WTC11 (cell line): Measurements from ENCODE around the gene STAG2. TPM values are rescaled to one million over a fixed set of nuclear protein-coding genes. Genes with fewer than 3 reads are reported as not detected.

Experiments
- ATAC-seq: fragments of 200-7000 bp; cut with Tn5 transposase; 2 replicates; pipeline ENCODE4 v1.10.0; 2021; ENCODE audit warnings: mild to moderate bottlenecking, moderate library complexity
- CTCF ChIA-PET: fragments of 300-600 bp; sonication (Branson Sonifier 250); formaldehyde crosslinking; loops from one replicate; lab custom pipeline; 2021; ENCODE audit warnings: antibody characterized with exemption; lab: Charles Lee
- POLR2A ChIA-PET: fragments of 350-600 bp; sonication (Branson Sonifier 250); formaldehyde crosslinking; loops from one replicate; lab custom pipeline; 2021; ENCODE audit warnings: antibody characterized with exemption; lab: Charles Lee
- DNase-seq: peaks from one replicate; pipeline ENCODE4 v3.0.0; 2021; ENCODE audit warnings: low spot score
- H3K27ac Mint-ChIP-seq: 2 replicates; pipeline ENCODE4 v1.8.0; 2021; ENCODE audit warnings: mixed read lengths
- H3K27me3 Mint-ChIP-seq: 2 replicates; pipeline ENCODE4 v1.8.0; 2021; ENCODE audit warnings: low read depth, mild to moderate bottlenecking, moderate library complexity, mixed read lengths
- H3K36me3 Mint-ChIP-seq: 2 replicates; pipeline ENCODE4 v1.8.0; 2021; ENCODE audit warnings: mixed read lengths
- H3K4me1 Mint-ChIP-seq: 2 replicates; pipeline ENCODE4 v1.8.0; 2022; ENCODE audit warnings: mixed read lengths
- H3K4me3 Mint-ChIP-seq: 2 replicates; pipeline ENCODE4 v1.8.0; 2021; ENCODE audit warnings: mild to moderate bottlenecking, moderate library complexity, mixed read lengths
- H3K9me3 Mint-ChIP-seq: 2 replicates; pipeline ENCODE4 v1.8.0; 2021; ENCODE audit warnings: mixed read lengths
- AFF4 ChIP-seq: sonication (generic); formaldehyde crosslinking; IDR thresholded peaks from 2 replicates; pipeline ENCODE4 v1.8.1; 2023; ENCODE audit warnings: mild to moderate bottlenecking, missing genetic modification reagents, borderline replicate concordance
- ATF1 ChIP-seq: sonication (generic); formaldehyde crosslinking; IDR thresholded peaks from 2 replicates; pipeline ENCODE4 v1.8.1; 2023; ENCODE audit warnings: mild to moderate bottlenecking, moderate library complexity, missing genetic modification reagents
- MXD4 ChIP-seq: fragments of 250-450 bp; sonication (Bioruptor Pico); IDR thresholded peaks from 2 replicates; pipeline ENCODE4 v1.8.0; 2021; ENCODE audit warnings: mild to moderate bottlenecking, moderate library complexity, borderline replicate concordance
- PRRX2 ChIP-seq: fragments of 250-450 bp; sonication (Bioruptor Pico); IDR thresholded peaks from 2 replicates; pipeline ENCODE4 v1.8.0; 2021; ENCODE audit warnings: mild to moderate bottlenecking
- SMAD3 ChIP-seq: sonication (generic); formaldehyde crosslinking; IDR thresholded peaks from 2 replicates; pipeline ENCODE4 v1.8.0; 2022; ENCODE audit warnings: missing genetic modification reagents, mild to moderate bottlenecking, borderline replicate concordance
- TEAD4 ChIP-seq: sonication (generic); formaldehyde crosslinking; IDR thresholded peaks from 2 replicates; pipeline ENCODE4 v1.8.0; 2022; ENCODE audit warnings: mild to moderate bottlenecking, missing genetic modification reagents
- USF1 ChIP-seq: sonication (generic); formaldehyde crosslinking; IDR thresholded peaks from 2 replicates; pipeline ENCODE4 v1.8.0; 2022; ENCODE audit warnings: mild to moderate bottlenecking, missing genetic modification reagents
- ZNF281 ChIP-seq: sonication (generic); formaldehyde crosslinking; IDR thresholded peaks from 2 replicates; pipeline ENCODE4 v1.8.0; 2023; ENCODE audit warnings: mild to moderate bottlenecking, missing genetic modification reagents
- ZNF317 ChIP-seq: sonication (generic); formaldehyde crosslinking; IDR thresholded peaks from 2 replicates; pipeline ENCODE4 v1.8.1; 2023; ENCODE audit warnings: low read depth, mild to moderate bottlenecking, moderate library complexity, missing genetic modification reagents, borderline replicate concordance
- ZNF396 ChIP-seq: fragments of 250-450 bp; sonication (Bioruptor Pico); IDR thresholded peaks from 2 replicates; pipeline ENCODE4 v1.8.0; 2021; ENCODE audit warnings: mild to moderate bottlenecking, moderate library complexity, borderline replicate concordance
- ZSCAN18 ChIP-seq: fragments of 250-450 bp; sonication (Bioruptor Pico); IDR thresholded peaks from 2 replicates; pipeline ENCODE4 v2.1.2; 2022; ENCODE audit warnings: mild to moderate bottlenecking, moderate library complexity
- total RNA-seq: library from RNA; stranded (reverse); gene quantifications from 3 replicates; pipeline ENCODE4 v1.2.3, GENCODE V29; 2021
- TF ChIP-seq, protein P1 (sequence below): fragments of 200-600 bp; IDR thresholded peaks from 2 replicates; pipeline ENCODE4 v1.8.0; 2022; ENCODE audit warnings: antibody characterized with exemption
- TF ChIP-seq, protein P2 (sequence below): sonication (generic); formaldehyde crosslinking; IDR thresholded peaks from 2 replicates; pipeline ENCODE4 v1.8.1; 2022; ENCODE audit warnings: mild to moderate bottlenecking, missing genetic modification reagents, moderate library complexity, borderline replicate concordance
- TF ChIP-seq, protein P3 (sequence below): sonication (generic); formaldehyde crosslinking; IDR thresholded peaks from 2 replicates; pipeline ENCODE4 v1.8.0; 2022; ENCODE audit warnings: mild to moderate bottlenecking, missing genetic modification reagents

Gene STAG2
- total RNA-seq, 1 experiment from 2014 or later: 70.5 TPM

- TF ChIP-seq, protein P1, sequence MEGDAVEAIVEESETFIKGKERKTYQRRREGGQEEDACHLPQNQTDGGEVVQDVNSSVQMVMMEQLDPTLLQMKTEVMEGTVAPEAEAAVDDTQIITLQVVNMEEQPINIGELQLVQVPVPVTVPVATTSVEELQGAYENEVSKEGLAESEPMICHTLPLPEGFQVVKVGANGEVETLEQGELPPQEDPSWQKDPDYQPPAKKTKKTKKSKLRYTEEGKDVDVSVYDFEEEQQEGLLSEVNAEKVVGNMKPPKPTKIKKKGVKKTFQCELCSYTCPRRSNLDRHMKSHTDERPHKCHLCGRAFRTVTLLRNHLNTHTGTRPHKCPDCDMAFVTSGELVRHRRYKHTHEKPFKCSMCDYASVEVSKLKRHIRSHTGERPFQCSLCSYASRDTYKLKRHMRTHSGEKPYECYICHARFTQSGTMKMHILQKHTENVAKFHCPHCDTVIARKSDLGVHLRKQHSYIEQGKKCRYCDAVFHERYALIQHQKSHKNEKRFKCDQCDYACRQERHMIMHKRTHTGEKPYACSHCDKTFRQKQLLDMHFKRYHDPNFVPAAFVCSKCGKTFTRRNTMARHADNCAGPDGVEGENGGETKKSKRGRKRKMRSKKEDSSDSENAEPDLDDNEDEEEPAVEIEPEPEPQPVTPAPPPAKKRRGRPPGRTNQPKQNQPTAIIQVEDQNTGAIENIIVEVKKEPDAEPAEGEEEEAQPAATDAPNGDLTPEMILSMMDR: no peak
- TF ChIP-seq PRRX2 (CRISPR knock-in tag): no peak
Observed at GRCh38 chrX:123990602-123991001, 29.1 kb downstream of the STAG2 start (continued).

DNA sequence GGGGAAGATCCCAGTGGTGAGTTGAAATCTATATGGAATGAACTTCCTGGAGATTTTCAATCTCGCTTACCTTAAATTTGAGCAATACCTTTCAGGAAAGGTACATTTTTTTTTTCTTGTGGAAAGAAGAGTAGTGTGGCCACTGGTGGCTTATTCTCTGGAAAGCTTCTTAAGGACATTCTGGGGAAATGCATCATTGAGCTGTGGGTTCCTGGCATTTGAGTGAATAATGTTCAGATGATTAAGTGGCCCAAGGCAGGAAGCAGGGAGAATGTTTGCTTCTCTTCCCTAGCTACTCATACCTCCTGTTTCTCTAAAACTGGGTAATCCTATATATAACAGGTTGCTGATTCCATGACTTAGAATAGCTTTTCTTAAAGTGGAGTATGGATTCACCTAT is 31.8 kb downstream of the STAG2 start:
- CTCF ChIA-PET: no interaction called here
- TF ChIP-seq SMAD3 (CRISPR knock-in tag) (no peak), ZNF396 (CRISPR knock-in tag) (no peak), USF1 (CRISPR knock-in tag) (no peak), AFF4 (CRISPR knock-in tag) (no peak), MXD4 (CRISPR knock-in tag) (no peak), ZSCAN18 (no peak)
- TF ChIP-seq, protein P2, sequence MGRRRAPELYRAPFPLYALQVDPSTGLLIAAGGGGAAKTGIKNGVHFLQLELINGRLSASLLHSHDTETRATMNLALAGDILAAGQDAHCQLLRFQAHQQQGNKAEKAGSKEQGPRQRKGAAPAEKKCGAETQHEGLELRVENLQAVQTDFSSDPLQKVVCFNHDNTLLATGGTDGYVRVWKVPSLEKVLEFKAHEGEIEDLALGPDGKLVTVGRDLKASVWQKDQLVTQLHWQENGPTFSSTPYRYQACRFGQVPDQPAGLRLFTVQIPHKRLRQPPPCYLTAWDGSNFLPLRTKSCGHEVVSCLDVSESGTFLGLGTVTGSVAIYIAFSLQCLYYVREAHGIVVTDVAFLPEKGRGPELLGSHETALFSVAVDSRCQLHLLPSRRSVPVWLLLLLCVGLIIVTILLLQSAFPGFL (CRISPR knock-in tag): no peak
- TF ChIP-seq, protein P3, sequence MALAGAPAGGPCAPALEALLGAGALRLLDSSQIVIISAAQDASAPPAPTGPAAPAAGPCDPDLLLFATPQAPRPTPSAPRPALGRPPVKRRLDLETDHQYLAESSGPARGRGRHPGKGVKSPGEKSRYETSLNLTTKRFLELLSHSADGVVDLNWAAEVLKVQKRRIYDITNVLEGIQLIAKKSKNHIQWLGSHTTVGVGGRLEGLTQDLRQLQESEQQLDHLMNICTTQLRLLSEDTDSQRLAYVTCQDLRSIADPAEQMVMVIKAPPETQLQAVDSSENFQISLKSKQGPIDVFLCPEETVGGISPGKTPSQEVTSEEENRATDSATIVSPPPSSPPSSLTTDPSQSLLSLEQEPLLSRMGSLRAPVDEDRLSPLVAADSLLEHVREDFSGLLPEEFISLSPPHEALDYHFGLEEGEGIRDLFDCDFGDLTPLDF (CRISPR knock-in tag): no peak
- peaks cover 50% of the 10 kb centered on the region for H3K4me1 Mint-ChIP-seq
- POLR2A ChIA-PET: no interaction called here
- no peak overlapping the region for H3K27ac Mint-ChIP-seq
- DNase-seq (no peak), ATAC-seq (no peak)
- no peak overlapping the region for H3K4me3 Mint-ChIP-seq
- H3K27me3 Mint-ChIP-seq: no peaks in the 10 kb centered on the region
- H3K36me3 Mint-ChIP-seq: no peaks in the 10 kb centered on the region
- no peaks in the 10 kb centered on the region for H3K9me3 Mint-ChIP-seq

DNA sequence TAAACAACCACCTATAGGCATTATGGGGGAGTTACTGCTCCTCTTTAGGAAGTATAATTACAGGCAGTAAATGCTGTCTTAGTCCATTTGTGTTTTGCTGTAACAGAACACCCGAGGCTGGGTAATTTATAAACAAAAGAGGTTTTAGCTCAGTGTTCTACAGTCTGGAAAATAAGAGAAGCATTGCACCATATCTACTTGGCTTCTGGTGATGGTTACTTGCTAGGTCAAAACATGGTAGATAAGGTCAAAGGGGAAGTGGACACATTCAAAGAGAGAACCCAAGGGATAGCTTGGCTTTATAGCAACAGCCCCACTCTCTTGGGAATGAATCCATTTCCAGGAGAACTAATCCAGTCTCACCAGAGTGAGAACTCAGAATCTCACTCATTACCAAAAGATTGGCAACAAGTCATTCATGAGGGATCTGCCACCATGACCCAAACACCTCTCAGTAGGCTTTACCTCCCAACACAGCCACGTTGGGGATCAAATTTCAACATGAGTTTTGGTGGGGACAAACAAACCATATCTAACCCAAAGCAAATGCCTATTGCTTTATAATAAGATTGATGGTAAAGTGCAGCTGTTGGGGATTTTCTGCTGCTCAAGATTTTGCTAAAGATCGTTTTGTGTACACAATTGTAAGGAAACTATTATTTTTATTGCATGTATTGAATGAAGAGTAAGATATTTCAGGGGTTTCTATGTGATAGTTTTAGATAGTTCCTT is 32.6 kb downstream of the STAG2 start:
- H3K4me3 Mint-ChIP-seq: no peak overlapping the region
- no peaks in the 10 kb centered on the region for H3K36me3 Mint-ChIP-seq
- H3K27ac Mint-ChIP-seq: no peak overlapping the region
- H3K27me3 Mint-ChIP-seq: no peaks in the 10 kb centered on the region
- CTCF ChIA-PET: no interaction called here
- H3K4me1 Mint-ChIP-seq: peaks cover 43% of the 10 kb centered on the region
- DNase-seq (no peak), ATAC-seq (no peak)
- H3K9me3 Mint-ChIP-seq: no peaks in the 10 kb centered on the region
- POLR2A ChIA-PET: no interaction called here
- TF ChIP-seq ZNF281: no peak
- TF ChIP-seq, protein P3 (CRISPR knock-in tag): no peak
- TF ChIP-seq ATF1 (CRISPR knock-in tag): no peak
- TF ChIP-seq ZNF317: no peak
- no peak for TF ChIP-seq TEAD4 (CRISPR knock-in tag)
